ENCODE data around the gene ATPAF2.

ATPAF2 gene

DNA sequence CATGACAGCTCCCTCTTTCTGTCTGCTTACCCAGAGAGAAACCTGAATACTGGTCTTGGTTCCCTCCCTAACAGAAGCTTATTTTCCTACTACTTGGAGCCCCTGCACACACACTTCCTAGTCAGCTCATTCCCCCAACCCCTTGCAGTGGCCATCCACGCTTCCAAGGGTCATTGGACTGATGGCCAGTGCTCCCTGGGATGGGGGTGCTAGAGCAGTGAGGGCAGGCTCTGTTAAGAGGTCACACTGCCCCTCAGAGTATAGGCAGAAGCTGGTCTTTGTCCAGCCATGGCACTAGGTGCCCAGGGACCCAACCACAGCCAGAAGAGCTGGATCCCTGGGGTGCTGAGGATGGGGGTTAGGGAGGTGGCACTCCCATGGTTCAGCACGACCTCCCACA is 53.8 kb downstream of the ATPAF2 start:
- DNase-seq, result no peak

DNA sequence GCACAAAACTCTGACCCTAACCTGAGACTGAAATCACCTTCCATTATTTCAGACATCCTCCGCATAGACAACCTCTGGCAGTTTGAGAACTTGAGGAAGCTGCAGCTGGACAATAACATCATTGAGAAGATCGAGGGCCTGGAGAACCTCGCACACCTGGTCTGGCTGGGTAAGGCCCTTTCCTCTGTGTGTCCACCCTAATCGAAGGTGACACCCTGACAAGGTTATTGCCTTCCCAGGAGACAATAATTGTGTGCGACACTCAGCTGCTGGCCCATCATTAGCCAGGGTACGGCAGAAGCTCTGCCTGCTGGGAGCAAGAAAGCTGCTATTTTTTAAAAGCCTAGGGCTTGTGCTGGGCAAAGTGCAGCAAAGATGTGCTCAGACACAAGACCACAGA is 55.2 kb downstream of the ATPAF2 start:
- no peak for DNase-seq

DNA sequence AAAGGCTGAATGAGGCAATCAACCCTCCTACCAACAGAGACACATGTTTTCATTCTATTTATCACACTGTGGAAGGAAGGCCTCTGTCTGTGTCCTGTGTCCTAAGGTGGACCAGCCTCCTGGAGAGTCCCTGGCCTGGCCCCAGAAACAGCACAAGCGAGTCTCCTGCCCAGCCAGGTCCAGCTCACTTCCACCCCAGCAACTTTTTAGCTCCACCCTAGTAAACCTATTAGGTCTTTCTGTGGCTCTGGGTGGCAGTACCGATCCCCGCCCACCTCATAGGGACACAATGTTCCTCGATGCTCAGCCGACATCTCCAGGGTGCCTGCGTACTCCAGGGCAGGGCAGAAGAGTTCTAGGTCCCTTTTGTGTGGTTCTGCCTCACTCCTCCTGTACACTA is 55.6 kb downstream of the ATPAF2 start:
- DNase-seq, result no peak

DNA sequence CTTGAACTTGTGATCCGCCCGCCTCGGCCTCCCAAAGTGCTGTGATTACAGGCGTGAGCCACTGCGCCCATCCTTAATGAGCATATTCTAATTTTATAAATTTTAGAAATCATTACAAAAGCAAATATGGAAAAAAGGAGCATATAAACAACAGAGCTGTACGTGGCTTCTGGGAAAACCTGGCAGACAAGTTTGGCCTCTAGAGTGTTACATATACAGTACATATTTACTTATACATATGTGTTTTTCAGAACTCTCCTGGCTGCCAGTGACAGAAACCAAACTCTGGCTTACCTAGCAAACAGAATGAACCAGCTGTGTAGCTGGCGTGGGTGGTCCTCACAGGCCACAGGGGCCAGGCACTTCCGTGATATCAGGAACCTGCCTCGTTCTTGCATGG is 56.2 kb downstream of the ATPAF2 start:
- DNase-seq, result no peak

DNA sequence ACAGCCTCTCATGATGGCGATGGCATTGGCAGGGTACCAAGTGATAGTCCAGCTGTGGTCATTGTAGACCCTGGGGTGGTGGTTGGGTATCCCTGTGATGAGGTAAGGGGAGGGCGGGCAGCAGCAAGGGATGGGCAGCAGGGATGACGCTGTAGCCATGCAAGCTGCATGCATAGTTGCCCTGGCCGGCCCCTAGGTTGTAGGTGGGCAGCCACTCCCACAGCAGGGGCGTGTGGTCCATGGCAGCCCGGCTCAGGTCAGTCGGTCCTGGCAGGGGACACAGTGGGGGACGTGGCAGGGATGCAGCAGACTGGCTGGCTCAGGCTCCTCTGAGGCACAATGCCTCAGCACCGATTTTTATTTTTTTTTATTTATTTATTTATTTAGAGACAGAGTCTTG is 57.6 kb downstream of the ATPAF2 start:
- no peak for DNase-seq

DNA sequence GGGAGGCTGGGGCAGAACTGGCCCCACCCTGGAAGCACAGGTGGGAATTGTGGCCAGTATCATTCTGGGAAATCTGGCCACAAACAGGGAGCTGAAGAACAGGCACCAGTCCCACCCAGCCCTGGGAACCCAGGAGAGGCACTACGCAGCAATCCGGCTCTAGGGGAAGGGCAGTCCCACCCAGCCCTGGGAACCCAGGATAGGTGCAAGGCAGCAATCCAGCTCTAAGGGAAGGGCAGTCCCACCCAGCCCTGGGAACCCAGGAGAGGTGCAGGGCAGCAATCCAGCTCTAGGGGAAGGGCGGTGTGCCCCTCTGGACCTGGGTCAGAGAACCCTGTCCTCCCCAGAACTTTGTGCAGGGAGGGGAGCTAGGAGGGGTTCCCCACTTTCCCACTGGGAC is 59.2 kb downstream of the ATPAF2 start:
- DNase-seq, result no peak

DNA sequence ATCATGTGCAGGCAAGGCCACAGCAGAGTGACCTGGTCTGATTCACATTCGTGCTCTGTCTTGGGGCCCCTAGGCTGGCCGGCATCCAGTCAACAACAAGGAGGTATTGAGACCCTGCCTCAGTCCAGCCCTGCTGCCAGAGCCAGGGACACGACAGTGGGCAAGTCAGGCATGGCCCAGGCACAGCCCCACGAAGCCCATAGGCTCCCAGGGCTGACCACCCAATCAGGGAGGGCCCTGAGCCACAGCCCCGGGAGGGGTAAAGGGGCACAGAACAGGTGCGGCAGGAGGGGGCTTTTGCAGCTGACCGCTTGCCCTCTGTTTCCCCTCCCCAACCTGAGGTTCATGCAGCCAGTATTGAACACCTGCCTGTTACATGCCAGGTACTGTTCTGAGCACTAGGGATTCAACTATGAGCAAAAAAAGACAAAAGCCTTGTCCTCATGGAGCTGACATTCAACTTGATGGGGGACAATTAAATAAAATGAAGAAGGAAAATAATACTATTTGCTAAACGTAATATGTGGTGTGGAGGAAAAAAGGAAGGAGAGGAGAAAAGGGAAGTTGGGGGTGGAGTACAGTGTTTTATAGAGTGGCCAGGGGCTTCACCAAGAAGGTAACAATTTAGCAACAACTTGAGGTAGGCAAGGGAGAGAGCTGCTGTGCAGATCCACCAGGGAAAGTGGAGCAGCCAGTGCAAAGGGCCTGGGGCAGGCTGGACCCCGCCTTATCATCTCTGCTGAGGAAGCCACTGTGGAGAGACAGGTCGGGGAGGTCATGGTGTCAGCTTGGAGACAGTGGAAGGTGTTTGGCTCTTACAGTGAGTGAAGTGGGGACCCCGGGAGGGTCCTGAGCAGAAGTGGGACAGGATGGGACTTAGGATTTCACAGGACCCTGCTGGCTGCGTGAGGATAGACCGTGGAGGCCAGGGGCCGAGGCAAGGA is 60.2 kb downstream of the ATPAF2 start:
- DNase-seq, result no peak

DNA sequence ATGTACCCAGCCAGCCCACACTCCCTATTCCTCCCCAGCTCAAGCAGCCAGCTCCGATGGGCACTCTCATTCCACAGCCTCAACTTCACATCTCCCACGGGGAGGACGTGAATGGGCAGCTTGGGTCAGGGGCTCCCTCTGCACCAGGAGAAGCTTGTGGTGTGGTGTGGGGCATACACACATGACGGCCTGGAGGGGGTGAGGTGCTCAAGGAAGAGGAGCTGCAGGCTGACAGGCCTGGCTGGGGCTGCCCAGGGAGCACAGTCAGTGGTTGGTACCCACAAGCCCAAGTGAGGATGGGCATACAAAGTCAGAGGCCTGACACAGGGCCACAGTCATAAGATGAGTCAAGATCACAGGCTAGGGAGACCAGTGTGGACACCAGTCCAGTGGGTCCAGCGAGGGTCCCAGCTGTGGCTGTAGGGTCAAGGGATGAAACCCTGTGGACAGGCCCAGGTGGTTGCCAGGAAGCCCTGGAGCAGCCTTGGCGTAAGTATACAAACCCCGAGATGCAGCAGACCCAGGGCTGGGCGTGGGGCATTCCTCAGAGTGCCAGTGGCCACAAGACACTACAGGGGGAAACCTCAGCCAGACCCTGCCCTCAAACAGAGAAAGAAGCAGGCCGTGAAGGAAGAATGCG is 61.9 kb downstream of the ATPAF2 start:
- no peak for DNase-seq

DNA sequence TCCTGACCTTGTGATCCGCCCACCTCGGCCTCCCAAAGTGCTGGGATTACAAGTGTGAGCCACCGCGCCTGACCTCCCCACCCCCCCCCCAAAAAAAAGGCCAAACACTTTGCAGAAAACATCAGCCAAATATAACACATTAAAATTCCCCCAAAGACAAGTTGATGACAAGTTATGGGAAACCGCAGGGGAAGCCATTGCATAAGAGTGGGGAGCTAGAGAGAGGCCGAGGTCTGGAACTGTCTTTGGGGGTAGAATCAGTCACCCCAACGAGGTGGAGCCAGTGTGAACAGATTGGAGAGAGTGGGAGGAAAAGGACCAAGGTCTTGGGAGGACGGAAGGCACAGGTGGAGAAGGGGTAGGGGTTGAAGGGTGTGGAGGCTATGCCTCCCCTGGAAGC is 63.5 kb downstream of the ATPAF2 start:
- no peak for DNase-seq

DNA sequence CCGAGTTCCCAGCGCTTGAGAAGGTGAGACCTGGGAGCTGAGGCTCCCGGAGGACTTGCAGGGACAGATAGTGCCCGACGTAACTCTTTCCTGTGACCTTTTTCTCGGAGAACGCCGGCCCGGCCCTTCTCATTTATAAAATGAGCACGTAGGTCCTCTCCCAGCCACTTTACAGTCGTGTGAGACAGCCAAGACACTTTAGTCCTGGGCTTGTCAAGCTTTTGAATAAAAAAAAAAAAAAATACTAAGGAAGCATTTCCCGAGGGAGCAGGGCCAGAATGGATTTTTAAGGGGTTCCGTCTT is 66.1 kb downstream of the ATPAF2 start:
- DNase-seq, result no peak

DNA sequence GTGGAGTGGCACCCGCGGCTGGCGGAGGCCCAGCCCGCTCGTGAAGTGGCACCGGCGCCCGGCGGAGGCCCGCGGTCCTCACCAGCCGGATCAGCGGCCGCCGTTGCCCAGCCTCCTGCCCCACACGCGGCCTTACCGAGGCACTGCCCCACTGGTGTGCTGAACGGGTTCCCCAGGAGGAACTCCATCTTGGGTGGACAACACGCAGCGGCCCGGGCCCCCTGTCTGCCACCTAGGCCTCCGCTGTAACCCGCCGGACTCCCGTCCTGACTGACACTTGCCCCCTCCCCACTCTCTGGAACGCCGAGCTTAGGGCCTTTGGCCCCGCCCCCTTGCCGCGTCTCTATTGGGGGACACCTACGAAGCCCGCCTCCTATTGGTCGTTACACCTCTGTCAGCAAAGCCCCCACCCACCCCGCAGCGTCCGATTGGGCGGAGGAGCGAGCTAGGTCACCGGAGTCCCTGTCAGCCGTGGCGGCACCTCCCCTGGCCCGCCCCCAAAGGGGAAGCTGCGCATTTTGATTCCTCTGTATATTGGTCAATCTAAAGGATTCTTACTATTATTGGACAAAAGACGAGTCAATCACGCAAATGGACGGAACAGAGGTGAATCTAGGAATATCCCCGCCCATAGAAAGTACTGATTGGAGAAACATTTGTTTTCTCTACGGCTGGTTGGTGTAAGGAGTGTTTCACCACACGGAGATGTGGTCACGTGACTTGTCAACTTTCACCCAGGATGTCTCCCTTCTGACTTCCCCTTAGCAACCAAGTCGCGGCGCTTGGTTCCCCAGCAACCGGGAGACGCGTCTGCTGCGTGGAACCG is 66.6 kb downstream of the ATPAF2 start, which contains the start of the genes DRC3 and TOM1L2:
TSS of gene DRC3 (plus strand) at position 737 of the 826 bp plus-strand sequence. CDS start 4,737 bp downstream, outside the sequence.
TSS of gene TOM1L2 (minus strand) at position 275 of the 826 bp plus-strand sequence. CDS start at position 188, 87 bp downstream.
- DNase-seq, result peak; percentile 100

DNA sequence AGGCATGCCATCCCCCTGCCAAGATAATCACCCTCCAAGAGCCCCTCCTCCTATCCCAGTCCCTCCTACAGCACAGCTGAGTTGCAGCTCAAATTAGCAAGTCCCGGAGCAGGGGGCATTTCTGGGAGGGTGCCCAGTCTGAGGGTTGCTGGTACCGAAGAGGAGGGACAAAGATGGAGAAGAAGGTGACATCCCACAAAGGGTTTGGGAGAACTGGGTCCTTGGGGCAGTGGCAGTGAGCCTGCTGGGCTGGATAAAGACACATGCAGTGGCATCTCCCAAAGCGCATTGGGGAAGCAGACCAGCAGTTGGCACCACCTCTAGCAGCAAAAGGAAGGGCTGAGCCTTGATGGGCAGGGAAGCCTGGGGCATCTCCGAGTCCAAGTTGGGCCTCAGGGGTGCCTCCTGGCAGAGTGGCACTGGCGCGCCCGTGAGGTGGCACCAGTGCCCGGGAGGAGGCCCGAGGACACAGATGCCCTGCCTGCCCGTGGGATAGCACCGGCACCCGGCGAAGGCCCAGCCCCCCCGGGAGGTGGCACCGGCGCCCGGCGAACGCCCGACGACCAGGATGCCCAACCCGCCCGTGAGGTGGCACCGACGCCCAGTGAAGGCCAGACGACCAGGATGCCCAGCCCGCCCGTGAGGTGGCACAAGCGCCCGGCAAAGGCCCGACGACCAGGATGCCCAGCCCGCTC is 67.4 kb downstream of the ATPAF2 start:
- no peak for DNase-seq

DNA sequence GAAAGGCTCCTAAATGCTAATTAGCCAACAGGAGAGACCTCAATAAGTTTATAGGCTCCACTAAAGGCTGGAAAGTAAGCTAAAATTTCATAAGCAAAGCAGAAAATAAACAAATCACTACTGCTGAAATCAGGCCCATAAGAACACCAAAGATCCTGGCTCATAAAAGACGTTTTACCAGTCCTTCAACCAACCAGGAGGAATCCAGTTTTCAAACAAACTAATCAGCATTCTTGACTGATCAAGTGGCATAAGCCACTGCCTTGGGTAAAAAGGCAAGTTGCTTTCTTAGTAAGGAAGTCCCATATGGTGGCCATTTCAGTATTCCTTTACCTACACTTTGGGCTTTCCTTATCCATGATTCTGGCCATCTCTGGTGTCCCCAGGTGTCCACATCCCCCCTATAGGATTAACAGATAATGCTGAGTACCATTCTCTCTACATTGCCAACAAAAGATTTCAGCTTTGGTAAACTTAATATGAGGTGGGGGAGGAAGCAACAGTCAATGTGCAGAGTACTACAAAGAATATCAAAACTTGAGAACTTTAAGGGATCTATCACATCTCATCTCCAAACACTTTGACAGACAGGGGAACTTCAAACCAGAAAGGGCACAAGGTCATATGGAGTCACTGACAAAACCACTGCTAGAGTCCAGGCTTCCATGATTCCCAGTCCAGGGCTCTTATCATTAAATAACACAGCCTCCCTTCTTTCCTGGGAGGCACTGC is 68.1 kb downstream of the ATPAF2 start:
- DNase-seq, result no peak

All from cerebellar nuclear complex (tissue), 1 donor.